Measurements from ENCODE around the gene ALOXE3. TPM values are rescaled to one million over a fixed set of nuclear protein-coding genes. Genes with fewer than 3 reads are reported as not detected.

ALOXE3 gene
- total and polyA plus RNA-seq, 2 of the 8 experiments (the other 6 are each of a cell fraction or from before 2014, with no cell fraction given), result 0.26 TPM; not detected in 1

DNA sequence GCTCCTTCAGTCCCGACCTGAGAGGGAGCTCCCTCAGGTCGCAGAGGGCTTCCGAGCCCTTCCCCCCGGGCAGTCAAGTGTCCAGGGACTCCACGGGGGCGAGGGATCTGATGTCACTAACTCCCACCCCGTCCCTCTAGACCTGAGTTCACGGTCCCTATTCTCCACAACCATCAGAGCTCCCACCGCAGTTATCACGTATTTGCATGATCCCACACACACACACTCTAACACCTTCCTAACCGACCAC, 37.6 kb upstream of the ALOXE3 start:
- Histone ChIP-seq H3K18ac (ENCODE audit: extremely low read depth, low read length) (no peak overlapping the region; the same call in 1 of the 2 replicates), H2BK20ac (ENCODE audit: low read length) (no peak overlapping the region), H3K4me2 (ENCODE audit: insufficient read depth in 1 of 2, low read depth in 2 of 2, low read length in 2 of 2) (peak overlapping the region; percentile 96 to 100), H3K23ac (ENCODE audit: insufficient read length) (no peak overlapping the region), H4K20me1 (replicated peaks in 1 of 2; ENCODE audit: control insufficient read depth in 1 of 2, insufficient read depth in 2 of 2, low read length in 2 of 2) (peaks cover 2 to 4% of the 10 kb centered on the region in 2 experiments), H3K79me1 (ENCODE audit: low read depth, low read length) (peaks cover 3% of the 10 kb centered on the region; the same call in 1 of the 2 replicates), H3K23me2 (ENCODE audit: low read depth, low read length) (peaks cover 21% of the 10 kb centered on the region), H3K4me3 (ENCODE audit: extremely low read depth in 1 of 4, insufficient read depth in 2 of 4, low read depth in 3 of 4, low read length in 4 of 4) (peak overlapping the region; percentile 76 to 93 (median 85)), H3K56ac (replicated peaks; ENCODE audit: insufficient read length, low read depth, low read length) (no peak overlapping the region), H2AK5ac (ENCODE audit: low read depth, low read length) (peak overlapping the region; percentile 93; the same call in 1 of the 2 replicates), H2BK15ac (ENCODE audit: low read length) (0 out of 2 replicates have a peak overlapping the region, but pooled peaks have one; percentile 61), H2BK120ac (replicated peaks; ENCODE audit: low read depth, low read length) (no peak overlapping the region), H3K9ac (replicated peaks in 1 of 4; ENCODE audit: extremely low read depth in 1 of 4, low read depth in 3 of 4, low read length in 3 of 4) (peak overlapping the region in 3 of 4 experiments; percentile 86 to 98 (median 89); a peak in 6 of 7 replicates), H4K8ac (ENCODE audit: extremely low read depth, insufficient read depth, low read length) (peak overlapping the region; percentile 96; the same call in 1 of the 2 replicates), H3K4me1 (replicated peaks in 1 of 4; ENCODE audit: control insufficient read depth in 3 of 4, insufficient read depth in 4 of 4, low read length in 3 of 4) (peaks cover 12 to 32% (median 19%) of the 10 kb centered on the region in 4 experiments), H2BK5ac (ENCODE audit: low read depth, low read length) (peak overlapping the region; percentile 94; the same call in 1 of the 2 replicates), H3K36me3 (ENCODE audit: control insufficient read depth in 2 of 4, insufficient read depth in 4 of 4, low read length in 3 of 4) (peaks cover 0 to 6% (median 1%) of the 10 kb centered on the region in 4 experiments; a peak in 4 of 8 replicates), H3K14ac (ENCODE audit: insufficient read length) (no peak overlapping the region), H3K9me3 (ENCODE audit: insufficient read depth in 2 of 2, low read depth in 1 of 2, low read length in 1 of 2) (no peaks in the 10 kb centered on the region), H3K27ac (ENCODE audit: low read depth, low read length) (peak overlapping the region; percentile 89), H4K5ac (ENCODE audit: insufficient read length, low read depth, low read length) (no peak overlapping the region), H2AFZ (ENCODE audit: low read length) (no peak overlapping the region), H2BK12ac (ENCODE audit: low read depth, low read length) (peak overlapping the region; percentile 91; the same call in 1 of the 2 replicates), H3K4ac (replicated peaks; ENCODE audit: insufficient read length, low read depth, low read length) (peak overlapping the region; percentile 57), H4K91ac (replicated peaks; ENCODE audit: insufficient read length, low read length) (no peak overlapping the region), H3K79me2 (ENCODE audit: control insufficient read depth in 1 of 2, insufficient read depth in 2 of 2, low read length in 2 of 2) (no peaks in the 10 kb centered on the region; a peak in 1 of 4 replicates), H3K27me3 (replicated peaks in 1 of 4; ENCODE audit: control insufficient read depth in 3 of 4, extremely low read depth in 1 of 4, insufficient read depth in 3 of 4, low read length in 3 of 4) (no peaks in the 10 kb centered on the region)
- FAIRE-seq (no peak), DNase-seq (ENCODE audit: low read depth in 1 of 2, low spot score in 2 of 2) (no peak)
- ChIA-PET POLR2A (ENCODE audit: partially characterized antibody) (interaction anchor here (1.0 to 15.7 kb wide), 13 partner anchors 8 to 469 kb away, joined by 3 to 289 read pairs (median 7); partner anchors contain the start of genes ALOXE3, BORCS6, CTC1 and HES7), CTCF (ENCODE audit: partially characterized antibody) (interaction anchor here (0.6 to 10.3 kb wide), 6 partner anchors 13 to 187 kb away, joined by 3 to 133 read pairs (median 4); partner anchors contain the start of genes ALOXE3 and AURKB)
- 12% methylated on average over 10 of the region's 11 CpGs; no CpG with 5 or more reads in 1 of the 2 experiments for WGBS, 2 experiments (ENCODE audit: extremely low coverage in 1 of 2, insufficient coverage in 1 of 2, insufficient read length in 1 of 2, insufficient replicate concordance in 2 of 2, low coverage in 1 of 2, low lambda C conversion rate in 2 of 2, missing lambda C conversion rate in 1 of 2)
- TF ChIP-seq TCF12 (IDR thresholded peaks at IDR 0.05; ENCODE audit: low read depth, low read length) (no peak), KDM4A (IDR thresholded peaks at IDR 0.05; ENCODE audit: low read depth, low read length, severe bottlenecking) (peak; percentile 49), SAP30 (IDR thresholded peaks at IDR 0.05; ENCODE audit: insufficient read depth, insufficient replicate concordance, low read length) (peak; percentile 87), CBX5 (IDR thresholded peaks at IDR 0.05; ENCODE audit: low read depth, low read length) (no peak), PHF8 (conservative IDR thresholded peaks at IDR 0.05; ENCODE audit: low read depth, low read length) (peak; percentile 80), CTBP2 (IDR thresholded peaks at IDR 0.05; ENCODE audit: borderline replicate concordance, insufficient read depth, insufficient read length, low read length) (no peak)

Data from H1 (cell line).